ENCODE data around the gene ALOX5.

GRCh38 chr10:45375101-45375500 lies 1.1 kb downstream of the ALOX5 start:
- no peak for TF ChIP-seq CTCF (IDR thresholded peaks at IDR 0.05; ENCODE audit: low read length)
- TF ChIP-seq EZH2 (optimal IDR thresholded peaks at IDR 0.05; ENCODE audit: low read depth, low read length): no peak
- TF ChIP-seq EZH2phosphoT487 (IDR thresholded peaks at IDR 0.05; ENCODE audit: low read length): no peak
